ENCODE data around the gene SPG7.

DNA sequence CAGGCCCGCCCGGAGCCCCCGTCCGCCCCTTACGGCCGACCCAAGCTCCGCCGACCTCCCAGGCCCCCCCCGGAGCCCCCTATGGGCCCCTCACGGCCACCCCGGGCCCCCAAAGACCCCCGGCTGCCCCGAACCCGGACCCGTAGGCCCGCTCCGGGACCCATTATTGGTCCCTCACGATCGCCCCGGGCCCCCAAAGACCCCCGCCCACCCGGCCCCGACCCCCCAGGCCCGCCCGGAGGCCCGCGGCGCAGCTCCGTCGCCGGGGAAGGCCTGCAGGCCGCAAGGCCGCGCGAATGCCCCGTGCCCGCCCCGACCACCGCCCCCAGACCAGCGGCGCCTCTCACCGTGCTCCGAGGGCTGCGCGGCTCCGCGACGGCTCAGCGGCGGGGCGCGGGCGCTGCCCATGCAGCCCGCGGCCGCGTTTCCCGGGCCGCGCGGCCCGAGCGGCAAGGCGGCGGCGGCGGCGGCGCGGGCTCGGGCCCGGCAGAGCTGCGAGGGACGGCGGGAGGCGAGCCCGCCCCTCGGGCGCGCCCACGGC, 18.2 kb upstream of the SPG7 start:
- TF ChIP-seq POLR2A (IDR thresholded peaks at IDR 0.05; ENCODE audit: low read depth, low read length) (no peak), POLR2AphosphoS5 (IDR thresholded peaks at IDR 0.05; ENCODE audit: low read depth, low read length) (no peak)
